ENCODE measurements around the gene CER1.

Gene CER1

DNA sequence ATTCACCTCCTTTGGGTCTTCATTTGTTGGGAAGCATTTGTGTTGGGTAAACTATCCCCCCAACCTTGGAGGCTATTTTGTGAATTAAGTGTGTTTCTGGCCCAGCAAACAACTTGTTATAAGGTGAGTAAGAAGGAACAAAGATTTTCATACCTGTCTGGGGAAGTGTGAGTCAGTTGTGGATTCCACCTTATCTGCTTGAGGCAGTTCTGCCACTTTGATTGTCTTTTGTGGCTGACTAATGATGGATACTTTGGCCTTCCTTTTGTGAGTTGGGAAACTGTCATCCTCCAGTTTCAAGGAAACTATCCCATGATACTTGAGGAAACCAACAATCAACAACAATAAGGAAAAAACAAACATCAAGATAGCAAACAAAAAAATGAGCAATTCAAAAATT lies 24.6 kb upstream of the CER1 start:
- no peak for TF ChIP-seq JUND (IDR thresholded peaks at IDR 0.05; ENCODE audit: low read depth)
- in situ Hi-C loops (cut with HindIII; ENCODE audit: low pct_unique_long_range_greater_than_20kb, low sequenced_read_pairs) = no loop called here
- no peak for DNase-seq (ENCODE audit: low read depth in 1 of 2, low spot score in 1 of 2)

DNA sequence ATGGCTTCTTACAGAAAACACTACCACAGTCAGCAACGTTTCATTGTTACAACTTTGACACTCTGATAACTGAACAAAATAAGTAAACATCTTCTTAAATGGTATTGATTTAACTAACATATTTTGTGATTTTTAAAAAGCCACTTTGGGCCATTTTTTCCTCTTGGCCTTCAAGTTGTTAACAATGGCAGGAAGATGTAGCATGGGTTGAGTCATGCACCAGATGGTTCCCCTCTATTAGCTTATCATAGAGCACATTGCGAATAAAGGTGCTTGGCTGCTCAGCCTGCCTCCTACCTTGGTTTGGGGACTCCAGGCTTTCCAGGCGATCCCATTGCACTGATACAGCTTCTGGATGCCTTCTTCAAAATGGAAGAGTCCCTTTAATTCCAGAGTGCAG lies 24.1 kb upstream of the CER1 start:
- DNase-seq (ENCODE audit: low read depth in 1 of 2, low spot score in 1 of 2) = no peak
- in situ Hi-C loops (cut with HindIII; ENCODE audit: low pct_unique_long_range_greater_than_20kb, low sequenced_read_pairs) = no loop called here
- no peak for TF ChIP-seq JUND (IDR thresholded peaks at IDR 0.05; ENCODE audit: low read depth)

GRCh38 chr9:14744768-14745167 lies 22.2 kb upstream of the CER1 start:
- no peak for DNase-seq (ENCODE audit: low read depth in 1 of 2, low spot score in 1 of 2)
- no peak for TF ChIP-seq JUND (IDR thresholded peaks at IDR 0.05; ENCODE audit: low read depth)
- in situ Hi-C loops (cut with HindIII; ENCODE audit: low pct_unique_long_range_greater_than_20kb, low sequenced_read_pairs) = no loop called here

DNA sequence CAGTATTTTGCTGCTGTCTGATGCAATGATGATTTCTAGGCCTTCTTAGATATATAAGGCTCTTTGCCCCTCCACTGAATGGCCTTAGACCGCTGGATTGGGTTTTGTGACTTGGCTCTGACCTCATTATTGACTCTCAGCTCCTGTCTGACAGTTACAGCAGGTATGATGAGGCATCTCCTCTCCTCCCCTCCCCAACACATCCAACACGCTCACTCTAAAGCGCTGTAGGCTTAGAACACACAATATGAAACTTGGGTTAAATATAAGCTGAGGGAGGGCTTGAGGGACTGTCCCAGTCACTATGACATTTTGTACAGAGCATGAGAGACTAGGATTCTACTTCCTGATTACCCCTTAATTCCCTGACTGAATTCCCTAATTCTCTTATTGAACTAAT lies 18.8 kb upstream of the CER1 start:
- in situ Hi-C loops (cut with HindIII; ENCODE audit: low pct_unique_long_range_greater_than_20kb, low sequenced_read_pairs) = no loop called here
- DNase-seq (ENCODE audit: low read depth in 1 of 2, low spot score in 1 of 2) = no peak
- TF ChIP-seq JUND (IDR thresholded peaks at IDR 0.05; ENCODE audit: low read depth) = no peak

- in situ Hi-C loops (cut with HindIII; ENCODE audit: low pct_unique_long_range_greater_than_20kb, low sequenced_read_pairs) = no loop called here
- no peak for DNase-seq (ENCODE audit: low read depth in 1 of 2, low spot score in 1 of 2)
- TF ChIP-seq JUND (IDR thresholded peaks at IDR 0.05; ENCODE audit: low read depth) = no peak
Measured at GRCh38 chr9:14733133-14733532, 10.6 kb upstream of the CER1 start.

GRCh38 chr9:14731294-14731981 lies 8.9 kb upstream of the CER1 start:
- in situ Hi-C loops (cut with HindIII; ENCODE audit: low pct_unique_long_range_greater_than_20kb, low sequenced_read_pairs) = no loop called here
- no peak for DNase-seq (ENCODE audit: low read depth in 1 of 2, low spot score in 1 of 2)
- TF ChIP-seq JUND (IDR thresholded peaks at IDR 0.05; ENCODE audit: low read depth) = no peak

DNA sequence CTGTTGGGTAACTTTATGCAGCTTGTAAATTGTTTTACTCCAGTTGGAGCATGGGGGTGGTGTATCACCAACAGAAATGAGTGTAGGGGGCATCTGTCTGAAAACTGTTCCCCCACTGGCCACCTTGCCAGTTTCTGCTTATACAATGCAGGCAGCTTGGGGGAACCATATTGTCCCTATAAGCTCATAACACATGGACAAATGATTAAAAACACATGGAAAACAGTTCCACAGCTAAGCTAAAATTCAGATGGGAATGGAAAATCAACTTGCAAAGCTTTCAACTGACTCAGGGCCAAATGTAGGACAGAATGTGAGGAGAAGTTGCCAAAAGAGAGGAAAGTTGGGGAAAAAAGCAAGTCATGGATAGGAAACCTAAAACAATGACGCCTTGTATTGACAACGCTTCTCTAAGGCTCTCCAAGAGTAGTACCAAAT lies 7.9 kb upstream of the CER1 start:
- DNase-seq (ENCODE audit: low read depth in 1 of 2, low spot score in 1 of 2) = no peak
- in situ Hi-C loops (cut with HindIII; ENCODE audit: low pct_unique_long_range_greater_than_20kb, low sequenced_read_pairs) = no loop called here
- TF ChIP-seq JUND (IDR thresholded peaks at IDR 0.05; ENCODE audit: low read depth) = no peak

GRCh38 chr9:14723301-14723700 lies 768 bp upstream of the CER1 start:
- in situ Hi-C loops (cut with HindIII; ENCODE audit: low pct_unique_long_range_greater_than_20kb, low sequenced_read_pairs) = no loop called here
- no peak for TF ChIP-seq JUND (IDR thresholded peaks at IDR 0.05; ENCODE audit: low read depth)
- DNase-seq (ENCODE audit: low read depth in 1 of 2, low spot score in 1 of 2) = no peak

DNA sequence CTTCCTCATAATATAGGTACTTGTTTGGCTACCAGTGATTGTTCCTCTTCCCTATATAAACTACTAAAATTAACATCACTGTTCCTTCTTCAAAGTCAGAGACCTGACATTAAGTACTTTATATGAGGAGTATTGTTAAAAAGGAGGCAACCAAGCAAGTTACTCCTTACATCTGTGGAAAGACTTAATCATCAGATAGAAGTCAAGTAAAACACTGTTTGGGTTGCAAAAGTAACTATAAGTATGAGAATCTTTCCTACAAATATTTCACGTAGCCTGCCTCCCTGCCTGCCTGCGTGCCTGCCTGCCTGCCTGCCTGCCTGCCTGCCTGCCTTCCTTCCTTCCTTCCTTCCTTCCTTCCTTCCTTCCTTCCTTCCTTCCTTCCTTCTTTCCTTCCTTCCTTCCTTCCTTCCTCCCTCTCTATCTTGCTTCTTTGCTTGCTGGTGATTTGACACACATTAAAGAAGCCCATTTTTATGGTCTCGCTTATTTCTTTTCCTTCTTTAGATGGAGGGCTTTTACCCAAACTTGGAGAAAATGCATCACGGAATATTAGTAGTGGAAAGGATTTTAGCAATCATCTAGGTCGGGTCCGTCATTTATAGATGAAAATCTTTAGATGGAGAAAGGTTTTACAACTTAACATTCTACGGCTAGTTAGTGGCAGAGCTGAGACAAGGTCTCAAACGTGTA lies 3.2 kb downstream of the CER1 start:
- no peak for DNase-seq (ENCODE audit: low read depth in 1 of 2, low spot score in 1 of 2)
- in situ Hi-C loops (cut with HindIII; ENCODE audit: low pct_unique_long_range_greater_than_20kb, low sequenced_read_pairs) = no loop called here
- no peak for TF ChIP-seq JUND (IDR thresholded peaks at IDR 0.05; ENCODE audit: low read depth)

DNA sequence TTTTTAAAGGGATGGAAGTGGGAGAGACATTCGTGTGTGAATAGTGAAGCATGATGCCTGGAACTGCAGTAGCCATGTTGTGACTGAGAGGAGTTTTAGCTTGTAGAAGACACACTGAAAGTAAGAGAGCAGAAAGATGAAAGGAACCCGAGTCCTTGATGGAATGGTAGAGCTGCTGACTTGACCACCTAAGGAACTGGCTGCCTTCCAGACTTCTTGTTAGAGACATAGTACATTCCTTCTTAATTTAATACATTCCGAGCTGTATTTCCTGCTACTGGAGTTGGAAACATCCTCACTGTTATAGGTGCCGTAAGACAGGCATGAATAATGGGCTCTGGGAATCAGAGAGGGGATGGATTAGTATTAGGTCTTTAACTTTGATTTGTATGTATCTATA lies 7.4 kb downstream of the CER1 start:
- no peak for DNase-seq (ENCODE audit: low read depth in 1 of 2, low spot score in 1 of 2)
- no peak for TF ChIP-seq JUND (IDR thresholded peaks at IDR 0.05; ENCODE audit: low read depth)
- in situ Hi-C loops (cut with HindIII; ENCODE audit: low pct_unique_long_range_greater_than_20kb, low sequenced_read_pairs) = no loop called here

DNA sequence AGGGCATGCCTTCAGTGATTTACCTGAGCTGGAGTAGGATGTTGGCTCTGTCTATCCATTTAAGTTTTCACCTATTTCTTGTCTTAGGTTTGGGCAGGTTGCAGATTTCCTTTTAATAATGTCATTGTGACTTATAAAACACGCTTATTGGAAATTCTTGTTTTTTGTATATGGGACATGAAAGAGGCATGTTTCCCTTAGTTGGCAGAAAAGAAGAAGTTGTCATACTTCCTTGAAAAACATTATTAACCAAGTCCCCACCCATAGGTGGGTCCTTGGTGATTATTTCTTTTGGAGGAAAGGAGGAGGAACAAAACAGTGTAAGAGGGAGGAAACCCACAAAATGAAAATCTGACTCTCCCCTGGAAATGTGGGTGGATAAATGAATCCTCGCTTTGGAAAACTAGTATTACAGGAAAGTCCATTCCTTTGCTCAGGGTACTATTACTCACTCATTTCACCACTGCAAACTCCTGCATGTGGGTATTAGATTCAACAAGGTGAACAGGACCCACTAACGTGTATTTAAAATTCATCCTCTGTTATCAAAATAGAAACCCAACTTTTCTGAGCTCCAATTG lies 9.3 kb downstream of the CER1 start:
- in situ Hi-C loops (cut with HindIII; ENCODE audit: low pct_unique_long_range_greater_than_20kb, low sequenced_read_pairs) = no loop called here
- no peak for TF ChIP-seq JUND (IDR thresholded peaks at IDR 0.05; ENCODE audit: low read depth)

DNA sequence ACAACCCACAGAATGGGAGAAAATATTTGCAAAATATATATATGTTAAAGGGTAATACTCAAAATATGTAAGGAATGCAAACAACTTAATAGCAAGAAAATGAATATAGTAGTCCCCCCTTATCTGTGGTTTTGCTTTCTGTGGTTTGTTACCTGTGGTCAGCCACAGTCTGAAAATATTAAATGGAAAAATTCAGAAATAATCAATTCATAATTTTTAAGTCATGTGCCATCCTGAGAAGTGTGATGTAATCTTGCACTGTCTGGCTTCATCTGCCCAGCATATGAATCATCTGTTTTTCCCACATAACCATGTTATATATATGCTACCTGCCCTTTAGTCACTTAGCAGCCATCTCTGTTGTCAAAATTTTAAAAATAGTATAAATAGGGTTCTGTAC lies 11.7 kb downstream of the CER1 start:
- DNase-seq (ENCODE audit: low read depth in 1 of 2, low spot score in 1 of 2) = no peak
- no peak for TF ChIP-seq JUND (IDR thresholded peaks at IDR 0.05; ENCODE audit: low read depth)
- in situ Hi-C loops (cut with HindIII; ENCODE audit: low pct_unique_long_range_greater_than_20kb, low sequenced_read_pairs) = no loop called here

More for the DNA sequence above, 9.3 kb downstream of the CER1 start:
- DNase-seq (ENCODE audit: low read depth in 1 of 2, low spot score in 1 of 2) = no peak

- DNase-seq (ENCODE audit: low read depth in 1 of 2, low spot score in 1 of 2) = no peak
- in situ Hi-C loops (cut with HindIII; ENCODE audit: low pct_unique_long_range_greater_than_20kb, low sequenced_read_pairs) = no loop called here
- TF ChIP-seq JUND (IDR thresholded peaks at IDR 0.05; ENCODE audit: low read depth) = no peak
Measured at GRCh38 chr9:14706530-14707140, 15.9 kb downstream of the CER1 start.

All from T47D (cell line).